Psoas muscle (tissue), 8 donors: ENCODE measurements around the gene MAML2. TPM values are rescaled to one million over a fixed set of nuclear protein-coding genes. Genes with fewer than 3 reads are reported as not detected.

Experiments used
- ATAC-seq, 4 donors: fragments of 200-7000 bp; cut with Tn5 transposase; one replicate each; pipeline ENCODE4 v1.9.1; 2020; ENCODE audit warnings: moderate library complexity in 3 of 4, mild to moderate bottlenecking in 2 of 4
- DNase-seq, 2 donors: peaks; one replicate each; pipeline ENCODE4 v3.0.0-alpha.2; 2020
- H3K27ac ChIP-seq: fragments of 200-600 bp; one replicate; pipeline ENCODE4 v1.8.0; 2022
- H3K27me3 ChIP-seq, 3 donors: fragments of 200-600 bp in 1 of 3; one replicate each; pipeline versions ENCODE4 v1.6.1 to v1.8.0; 2013 to 2022; ENCODE audit warnings: low read length in 2 of 3, mild to moderate bottlenecking in 2 of 3, moderate library complexity in 1 of 3; ENCODE audit not compliant: insufficient read depth in 3 of 3
- H3K36me3 ChIP-seq, 2 donors: fragments of 200-600 bp in 1 of 2; one replicate each; pipeline versions ENCODE4 v1.6.1 to v1.8.0; 2013 to 2022; ENCODE audit warnings: low read depth in 1 of 2, mild to moderate bottlenecking in 1 of 2, moderate library complexity in 1 of 2; ENCODE audit not compliant: insufficient read depth in 1 of 2
- H3K4me1 ChIP-seq: fragments of 200-600 bp; one replicate; pipeline ENCODE4 v1.8.0; 2022
- H3K4me3 ChIP-seq: fragments of 200-600 bp; one replicate; pipeline ENCODE4 v1.8.0; 2022; ENCODE audit warnings: mild to moderate bottlenecking
- H3K9me3 ChIP-seq: fragments of 200-600 bp; one replicate; pipeline ENCODE4 v1.8.0; 2022
- CTCF ChIP-seq: fragments of 200-600 bp; IDR thresholded peaks from one replicate; pipeline ENCODE4 v1.8.0; 2022; ENCODE audit warnings: antibody characterized with exemption
- WGBS, 3 donors: extraction: QIAGEN DNeasy Blood & Tissue Kit; methylation state at CpG; one replicate each; pipeline versions ENCODE4 v1.1.6 to v1.1.7; 2013; 5-methylcytosine and 5-hydroxymethylcytosine counted together
- intact Hi-C, 2 donors: fragments of 100-400 bp; cut with DNase I; formaldehyde crosslinking; loops; one replicate each; pipeline versions ENCODE4 v1.11.0 to v1.14.2; 2022
- polyA plus RNA-seq, 3 donors: library from polyadenylated mRNA; stranded (reverse); fragments of 200-250 nt; gene quantifications; one replicate each; pipeline ENCODE4 v1.2.3, GENCODE V29; 2013
- total RNA-seq, 4 donors: library from RNA; stranded (reverse); fragmentation: NEBNext Ultra II Directional in 2 of 4; extraction: Animal tissue kit (Norgen Biotek cat#: 25700) in 2 of 4; gene quantifications; one replicate each; pipeline versions ENCODE4 v1.2.1 to v1.2.4, GENCODE V29; 2021 to 2023
- donor health status: healthy with polysubstance abuse.
- donor health status: DM: no; HTN: no; CAD: no; lungs with moderate emphysema.
- donor health status: Bipolar disorder and iron deficiency.
- donor health status: healthy.
- donor health status: DM: yes; HTN: yes; CAD: no.
- donor health status: DM: no; HTN: no; CAD: no.
- donor health status: DM: no; HTN: no; CAD: no.
- donor health status: DM: yes; HTN: yes; CAD: no.

MAML2 gene
- total and polyA plus RNA-seq, 7 donors: 0.39 to 3.7 (median 1.5) TPM

GRCh38 chr11:96167203-96167758 is 175.7 kb downstream of the MAML2 start:
- intact Hi-C loops: no loop called here

GRCh38 chr11:96162816-96163499 is 180.0 kb downstream of the MAML2 start:
- Histone ChIP-seq H3K27ac (peak overlapping the region; percentile 37), H3K9me3 (no peaks in the 10 kb centered on the region), H3K27me3 (no peaks in the 10 kb centered on the region), H3K4me1 (no peaks in the 10 kb centered on the region), H3K36me3 (no peaks in the 10 kb centered on the region), H3K4me3 (no peak overlapping the region)
- 8 to 15% (median 12%) methylated on average over 6 of the region's 6 CpGs for WGBS, 3 donors
- no peak for TF ChIP-seq CTCF
- ATAC-seq (peak in 3 of 4 donors; percentile 52 to 71 (median 70)), DNase-seq (no peak)
- intact Hi-C loops: no loop called here

More at GRCh38 chr11:96167203-96167758, 175.7 kb downstream of the MAML2 start:
- Histone ChIP-seq H3K27me3 (no peaks in the 10 kb centered on the region), H3K27ac (no peak overlapping the region), H3K4me3 (no peak overlapping the region), H3K9me3 (no peaks in the 10 kb centered on the region), H3K4me1 (peaks cover 4% of the 10 kb centered on the region), H3K36me3 (no peaks in the 10 kb centered on the region)
- 88 to 89% (median 89%) methylated on average over 4 of the region's 4 CpGs for WGBS, 3 donors
- ATAC-seq (no peak), DNase-seq (no peak)
- TF ChIP-seq CTCF: no peak

- Histone ChIP-seq H3K27me3 (no peaks in the 10 kb centered on the region), H3K27ac (no peak overlapping the region), H3K4me1 (peaks cover 3% of the 10 kb centered on the region), H3K36me3 (no peaks in the 10 kb centered on the region), H3K4me3 (no peak overlapping the region), H3K9me3 (no peaks in the 10 kb centered on the region)
- intact Hi-C loops: no loop called here
- WGBS, 3 donors: 62 to 65% (median 63%) methylated on average over 10 of the region's 10 CpGs
- ATAC-seq (no peak), DNase-seq (no peak)
- TF ChIP-seq CTCF: no peak
Measured at GRCh38 chr11:96161307-96162089, 181.5 kb downstream of the MAML2 start.

GRCh38 chr11:96160732-96161306 is 182.2 kb downstream of the MAML2 start:
- WGBS, 3 donors: 71 to 73% (median 71%) methylated on average over 7 of the region's 7 CpGs
- TF ChIP-seq CTCF: no peak
- H3K9me3 ChIP-seq: no peaks in the 10 kb centered on the region
- no peaks in the 10 kb centered on the region for H3K36me3 ChIP-seq
- H3K27me3 ChIP-seq: no peaks in the 10 kb centered on the region
- no peak for DNase-seq
- no peak overlapping the region for H3K4me3 ChIP-seq
- intact Hi-C loops: no loop called here
- no peak for ATAC-seq
- H3K27ac ChIP-seq: no peak overlapping the region
- H3K4me1 ChIP-seq: peaks cover 3% of the 10 kb centered on the region
